CD4-positive, alpha-beta T cell treated with Interferon alpha-2 for 1 hour (primary cell): ENCODE measurements around the gene DEFB114.

ENCODE experiments used
- DNase-seq, 2 donors: peaks; one replicate each; pipeline ENCODE4 v3.0.0-alpha.2; 2020 to 2022

Gene DEFB114

DNA sequence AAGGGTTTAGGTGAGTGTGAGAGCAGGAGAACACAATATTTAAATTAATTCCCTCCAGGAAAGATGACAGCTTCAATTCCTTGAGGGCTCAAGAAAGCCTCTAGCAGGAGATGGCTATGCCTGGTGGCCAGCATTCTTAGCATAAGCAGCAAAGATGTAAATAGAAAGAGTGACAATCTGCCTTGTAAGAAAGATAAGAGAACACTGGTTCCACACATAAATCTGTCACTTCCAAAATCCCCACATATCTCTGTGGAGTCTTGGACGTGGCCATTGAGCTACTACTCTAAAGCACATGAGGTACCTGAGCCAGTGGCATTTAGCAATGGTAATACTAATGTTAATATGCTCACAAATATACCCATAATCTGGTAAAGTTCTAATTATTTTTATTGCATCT lies 29.2 kb downstream of the DEFB114 start:
- DNase-seq, result no peak

DNA sequence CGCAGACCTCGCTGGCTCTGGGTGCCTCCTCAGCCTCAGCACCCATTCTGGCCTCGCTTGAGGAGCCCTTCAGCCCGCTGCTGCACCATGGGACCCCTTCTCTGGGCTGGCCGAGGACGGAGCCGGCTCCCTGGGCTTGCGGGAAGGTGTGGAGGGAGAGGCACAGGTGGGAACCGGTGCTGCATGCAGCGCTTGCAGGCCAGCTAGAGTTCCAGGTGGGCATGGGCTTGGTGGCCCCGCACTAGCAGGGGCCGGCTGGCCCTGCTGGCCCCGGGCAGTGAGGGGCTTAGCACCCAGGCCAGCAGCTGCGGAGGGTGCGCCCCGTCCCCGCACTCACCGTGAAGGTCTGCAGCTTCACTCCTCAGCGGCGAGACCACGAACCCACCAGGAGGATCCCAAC lies 30.4 kb downstream of the DEFB114 start:
- no peak for DNase-seq

DNA sequence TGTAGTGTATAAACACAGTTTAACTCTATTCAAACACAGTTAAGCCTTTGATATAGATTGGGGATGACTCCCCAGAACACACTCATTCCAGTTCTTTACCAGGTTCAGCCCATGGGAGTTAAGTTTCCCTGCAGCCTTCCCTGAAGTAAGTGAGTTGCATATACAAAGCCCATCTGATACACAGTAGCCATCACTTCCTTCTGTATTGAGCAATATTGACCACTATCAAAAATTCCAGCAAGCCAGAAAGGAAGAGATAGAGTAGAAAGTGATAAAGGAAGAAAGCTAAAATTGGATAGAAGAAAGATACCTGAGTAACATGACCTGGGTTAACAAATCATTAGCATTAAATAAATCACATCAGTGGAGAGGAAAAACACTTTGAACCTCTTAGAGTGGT lies 34.6 kb downstream of the DEFB114 start:
- DNase-seq, result no peak

DNA sequence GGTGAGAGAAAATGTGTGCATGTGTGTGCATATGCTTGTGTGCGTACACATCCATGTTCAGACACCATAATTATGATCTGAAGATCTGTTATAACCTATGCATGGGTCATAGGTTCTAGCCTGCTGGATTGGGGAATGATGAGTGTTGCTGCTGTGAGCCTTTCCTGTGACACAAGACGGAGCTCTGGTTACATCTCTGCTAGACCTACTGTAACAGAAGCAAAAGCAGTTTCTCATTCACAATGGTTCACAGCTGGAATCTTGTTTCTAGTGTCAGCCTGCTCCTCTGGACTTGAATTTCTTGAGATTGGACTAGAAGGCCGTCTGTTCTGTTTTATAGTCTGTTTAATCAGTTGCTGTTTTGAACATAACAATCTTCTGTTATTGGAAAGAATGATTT lies 40.1 kb downstream of the DEFB114 start:
- no peak for DNase-seq

DNA sequence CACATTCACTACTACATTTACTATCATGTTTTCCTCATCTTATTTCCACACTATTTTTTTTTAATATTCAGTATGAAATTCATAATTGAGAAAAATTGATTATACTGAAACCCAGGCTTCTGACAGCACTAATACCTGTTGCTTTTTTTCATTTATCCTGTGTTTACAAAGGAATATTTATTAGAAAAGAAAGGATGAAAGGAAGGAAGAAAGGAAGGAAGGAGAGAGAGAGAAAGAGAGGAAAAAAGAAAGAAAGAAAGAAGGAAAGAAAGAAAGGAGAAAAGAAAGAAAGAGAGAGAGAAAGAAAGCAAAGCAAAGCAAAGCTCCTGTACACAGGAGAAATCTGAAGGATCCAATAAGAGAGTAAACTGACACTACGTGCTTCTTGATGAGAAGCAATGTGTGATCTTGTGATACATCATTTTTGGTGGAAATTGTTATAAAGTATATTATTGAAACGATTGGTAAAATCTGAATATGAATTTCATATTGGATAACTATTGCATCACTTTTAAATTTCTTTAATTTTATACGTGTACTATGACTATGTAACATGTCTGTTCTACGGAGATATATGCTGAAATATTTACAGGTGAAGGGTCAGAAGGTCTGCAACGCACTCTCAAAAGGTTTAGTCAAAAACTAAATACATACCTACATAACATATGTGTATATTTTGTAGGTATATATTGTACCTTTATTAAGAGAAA lies 43.9 kb downstream of the DEFB114 start:
- DNase-seq, result no peak

DNA sequence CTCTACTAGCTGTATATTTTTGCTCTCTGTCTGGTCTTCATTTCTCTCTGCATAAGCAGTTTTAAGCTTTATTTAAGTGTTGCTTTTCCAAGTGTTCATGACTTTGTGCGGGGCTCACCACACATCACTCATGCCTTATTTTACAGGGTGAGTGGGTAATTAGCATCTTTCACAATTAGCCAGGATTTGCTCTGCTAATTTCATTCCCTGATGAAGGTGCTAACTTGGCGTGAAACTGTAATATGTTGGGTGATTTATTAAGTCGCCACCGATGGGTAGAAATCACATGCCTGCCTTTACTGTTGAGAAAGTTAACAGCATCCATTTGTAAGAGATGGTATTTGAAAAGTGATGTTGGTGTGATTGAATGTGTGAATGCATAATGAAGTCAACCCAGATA lies 44.7 kb downstream of the DEFB114 start:
- no peak for DNase-seq

DNA sequence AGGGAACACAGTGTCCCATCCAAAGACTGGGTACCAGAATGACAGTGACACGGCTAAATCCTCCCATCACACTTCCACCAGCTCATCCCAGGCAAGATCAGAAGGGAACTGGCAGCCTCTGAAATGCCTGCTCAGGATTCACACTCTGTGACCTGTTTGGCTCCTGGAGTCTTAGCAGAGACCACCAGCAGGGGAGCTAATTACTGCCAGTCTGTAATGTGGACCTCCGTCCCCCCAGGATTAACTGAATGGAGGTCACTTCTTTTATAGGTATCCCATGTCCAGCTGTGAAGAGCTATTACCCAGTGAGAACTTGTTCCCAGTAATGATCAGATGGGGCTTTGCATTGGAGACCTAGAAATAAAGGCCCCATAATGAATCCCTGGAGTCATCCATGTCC lies 45.2 kb downstream of the DEFB114 start:
- no peak for DNase-seq

DNA sequence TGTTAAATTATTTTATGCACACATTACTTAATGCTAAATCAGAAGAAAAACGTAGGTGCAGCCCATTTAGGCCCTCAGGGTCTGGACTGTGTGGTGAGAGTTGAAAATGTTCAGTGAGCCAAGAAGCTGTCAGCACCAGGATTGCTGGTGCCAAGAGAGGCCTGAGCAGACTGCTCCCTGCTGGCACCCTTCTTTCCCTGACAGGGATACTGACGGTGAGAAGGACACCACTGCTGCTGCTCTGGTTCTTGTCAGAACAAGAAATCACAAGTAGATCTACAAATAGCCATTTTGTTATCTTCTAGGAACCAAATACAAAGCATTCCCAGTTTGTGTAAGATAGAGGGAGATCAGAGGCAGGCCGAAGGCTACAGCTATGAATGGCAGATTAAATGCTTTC lies 48.9 kb downstream of the DEFB114 start:
- no peak for DNase-seq

DNA sequence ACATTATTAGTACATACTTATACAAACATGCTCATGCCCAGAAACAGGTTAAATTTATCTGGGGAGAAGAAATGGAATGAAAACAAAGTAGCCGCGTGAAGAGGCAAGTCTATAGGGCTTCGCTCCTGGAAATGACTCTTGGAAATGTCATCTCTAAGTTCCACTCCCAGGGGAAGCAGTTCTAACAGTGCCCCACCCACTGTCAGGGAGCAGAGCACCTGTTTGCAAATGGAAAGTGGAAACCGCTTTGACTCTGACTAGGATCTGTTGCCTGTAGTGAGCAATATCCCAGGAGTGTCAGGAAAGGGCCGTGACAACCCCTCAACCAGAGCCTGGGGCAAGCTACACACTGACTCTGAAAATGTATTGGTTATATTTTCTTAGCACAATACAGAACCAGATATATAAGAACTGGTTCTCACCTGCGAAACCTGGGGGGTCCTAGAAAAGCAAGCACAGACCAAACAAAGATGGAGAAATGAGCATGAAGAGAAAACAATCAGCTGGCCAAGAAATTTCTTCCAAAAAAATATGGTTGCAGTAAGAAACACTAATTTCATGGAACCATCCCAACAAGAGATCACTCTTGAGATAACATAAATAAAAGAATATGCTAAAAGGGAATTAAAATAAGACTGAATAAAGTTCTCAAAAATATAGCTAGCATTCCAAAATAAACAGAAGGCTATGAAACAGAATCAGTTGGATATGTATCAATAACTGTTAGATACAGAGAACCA lies 50.2 kb downstream of the DEFB114 start:
- DNase-seq, result no peak

DNA sequence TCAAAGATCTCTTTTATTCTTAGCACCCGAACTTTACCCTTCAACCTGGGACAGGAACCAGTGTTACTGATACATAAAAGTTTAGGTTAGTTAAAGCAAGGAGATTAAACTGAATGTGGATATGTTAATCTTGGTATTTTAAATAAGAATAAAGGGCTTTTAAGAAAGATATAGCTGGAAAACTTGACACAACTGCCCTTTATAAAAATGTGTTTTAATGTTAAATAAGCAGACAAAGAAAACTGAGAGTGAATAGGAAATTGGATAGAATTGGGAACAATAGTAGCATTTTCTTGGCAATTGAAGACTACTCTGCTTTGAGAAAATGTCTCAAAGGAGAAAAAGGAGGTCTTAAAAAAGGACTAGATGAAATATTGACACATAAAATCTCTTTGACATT lies 51.8 kb downstream of the DEFB114 start:
- no peak for DNase-seq

DNA sequence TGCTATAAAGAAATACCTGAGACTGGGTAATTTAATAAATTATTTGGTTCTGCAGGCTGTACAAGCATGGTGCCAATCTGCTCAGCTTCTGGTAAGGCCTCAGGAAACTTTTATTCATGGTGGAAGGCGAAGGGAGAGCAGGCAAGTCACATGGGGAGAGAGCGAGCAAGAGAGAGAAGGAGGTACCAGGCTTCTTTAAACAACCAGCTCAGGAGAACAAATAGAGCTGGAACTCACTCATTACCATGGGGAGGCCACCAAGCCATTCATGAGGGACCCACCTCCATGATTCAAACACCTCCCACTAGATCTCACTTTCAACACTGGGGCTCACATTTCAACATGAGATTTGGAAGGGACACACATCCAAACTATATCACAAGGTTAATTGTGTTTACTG lies 52.7 kb downstream of the DEFB114 start:
- DNase-seq, result no peak
